IMR-90 (cell line): ENCODE results near the gene CASP9. TPM values are rescaled to one million over a fixed set of nuclear protein-coding genes. Genes with fewer than 3 reads are reported as not detected.
A peak's percentile ranks its signal among the peaks of the same experiment; 100 is the strongest.

Experiments used
- ATAC-seq: fragments of 200-7000 bp; cut with Tn5 transposase; 2 replicates; pipeline ENCODE4 v1.9.1; 2020; ENCODE audit warnings: low read depth, mild to moderate bottlenecking, moderate library complexity
- BruUV-seq: library from RNA; stranded (reverse); fragments of 400-500 nt; replicated peaks from 2 replicates; lab custom pipeline; 2021; lab: Mats Ljungman, UMichigan
- CTCF ChIA-PET: fragments of 300-600 bp; formaldehyde crosslinking; extraction: SDS; loops from one replicate; lab custom pipeline; 2021; ENCODE audit warnings: antibody characterized with exemption; lab: Yijun Ruan, JAX
- POLR2A ChIA-PET: fragments of 300-600 bp; sonication (Branson Sonifier 250); formaldehyde crosslinking; loops from one replicate; lab custom pipeline; 2022; ENCODE audit warnings: antibody characterized with exemption; ENCODE audit not compliant: unreplicated experiment; lab: Charles Lee
- DNase-seq: peaks from one replicate; pipeline ENCODE4 v3.0.0; 2013
- H2AFZ ChIP-seq: replicated peaks from 2 replicates; pipeline ENCODE3; 2013; ENCODE audit warnings: low read length, mild to moderate bottlenecking; ENCODE audit not compliant: poor library complexity
- H2AK5ac ChIP-seq: 2 replicates; pipeline ENCODE4 v1.6.1; 2013; ENCODE audit warnings: low read depth, low read length, inconsistent platforms
- H2AK9ac ChIP-seq: replicated peaks from 2 replicates; pipeline ENCODE3; 2013; ENCODE audit warnings: mild to moderate bottlenecking, low read depth, low read length, moderate library complexity; ENCODE audit not compliant: poor library complexity
- H2BK120ac ChIP-seq: 2 replicates; pipeline ENCODE4 v1.6.1; 2013; ENCODE audit warnings: low read depth, low read length, inconsistent platforms
- H2BK15ac ChIP-seq: 3 replicates; pipeline ENCODE4 v1.6.1; 2013; ENCODE audit warnings: low read depth, low read length, inconsistent platforms
- H2BK20ac ChIP-seq: 2 replicates; pipeline ENCODE4 v1.6.1; 2013; ENCODE audit warnings: low read depth, mild to moderate bottlenecking, inconsistent platforms, low read length, moderate library complexity
- H2BK5ac ChIP-seq: 2 replicates; pipeline ENCODE4 v1.6.1; 2013; ENCODE audit warnings: mild to moderate bottlenecking, low read depth, low read length, inconsistent platforms; ENCODE audit not compliant: poor library complexity, severe bottlenecking
- H3K14ac ChIP-seq: replicated peaks from 2 replicates; pipeline ENCODE4 v1.6.1; 2013; ENCODE audit warnings: low read depth, low read length, inconsistent platforms
- H3K18ac ChIP-seq: 2 replicates; pipeline ENCODE4 v1.6.1; 2013; ENCODE audit warnings: low read depth, low read length, control low read depth
- H3K23ac ChIP-seq: 2 replicates; pipeline ENCODE4 v1.6.1; 2013; ENCODE audit warnings: low read depth, low read length, inconsistent platforms
- H3K27ac ChIP-seq: 2 replicates; pipeline ENCODE4 v1.5.1; 2013; ENCODE audit warnings: mild to moderate bottlenecking, control low read depth, low read length; ENCODE audit not compliant: insufficient read depth
- H3K27me3 ChIP-seq: 2 replicates; pipeline ENCODE4 v1.6.1; 2013; ENCODE audit warnings: low read length; ENCODE audit not compliant: control insufficient read depth, insufficient read depth
- H3K36me3 ChIP-seq: 2 replicates; pipeline ENCODE4 v1.6.1; 2013; ENCODE audit warnings: low read length, mixed read lengths; ENCODE audit not compliant: control insufficient read depth, insufficient read depth
- H3K4ac ChIP-seq: 2 replicates; pipeline ENCODE4 v1.6.1; 2013; ENCODE audit warnings: low read depth, low read length, inconsistent platforms
- H3K4me1 ChIP-seq: 2 replicates; pipeline ENCODE4 v1.6.1; 2013; ENCODE audit warnings: low read length, mixed read lengths; ENCODE audit not compliant: control insufficient read depth, insufficient read depth
- H3K4me2 ChIP-seq: 2 replicates; pipeline ENCODE4 v1.6.1; 2013; ENCODE audit warnings: low read depth, mild to moderate bottlenecking, control low read depth, low read length, moderate library complexity
- H3K4me3 ChIP-seq: 2 replicates; pipeline ENCODE4 v1.5.1; 2013; ENCODE audit warnings: low read depth, mild to moderate bottlenecking, control low read depth, low read length, moderate library complexity; ENCODE audit not compliant: insufficient read depth
- H3K56ac ChIP-seq: 2 replicates; pipeline ENCODE4 v1.6.1; 2013; ENCODE audit warnings: low read length, inconsistent platforms; ENCODE audit not compliant: insufficient read depth; ENCODE audit errors: extremely low read depth
- H3K79me1 ChIP-seq, 2 experiments: 2 replicates each; pipeline ENCODE4 v1.6.1; 2013; ENCODE audit warnings: low read length in 2 of 2, inconsistent platforms in 1 of 2, low read depth in 1 of 2
- H3K9ac ChIP-seq: 2 replicates; pipeline ENCODE4 v1.6.1; 2013; ENCODE audit warnings: low read depth, low read length, control low read depth
- H3K9me1 ChIP-seq: 2 replicates; pipeline ENCODE4 v1.6.1; 2013; ENCODE audit warnings: low read length, inconsistent platforms; ENCODE audit not compliant: insufficient read depth
- H3K9me3 ChIP-seq: 2 replicates; pipeline ENCODE4 v1.6.1; 2013; ENCODE audit warnings: low read length; ENCODE audit not compliant: control insufficient read depth, insufficient read depth
- H4K20me1 ChIP-seq: 2 replicates; pipeline ENCODE4 v1.6.1; 2013; ENCODE audit warnings: low read length, inconsistent platforms; ENCODE audit not compliant: insufficient read depth
- H4K5ac ChIP-seq: 2 replicates; pipeline ENCODE4 v1.6.1; 2013; ENCODE audit warnings: mild to moderate bottlenecking, low read depth, low read length, control low read depth
- H4K8ac ChIP-seq, 2 experiments: 2 replicates each; pipeline ENCODE4 v1.6.1; 2013; ENCODE audit warnings: low read depth in 2 of 2, low read length in 2 of 2, control low read depth in 1 of 2, inconsistent platforms in 1 of 2
- H4K91ac ChIP-seq: 2 replicates; pipeline ENCODE4 v1.6.1; 2013; ENCODE audit warnings: low read depth, low read length, inconsistent platforms; ENCODE audit not compliant: insufficient read depth
- BHLHE40 ChIP-seq: fragments of 150-350 bp; IDR thresholded peaks from 2 replicates; pipeline ENCODE4 v1.6.1; 2016; ENCODE audit warnings: mild to moderate bottlenecking, low read depth, low read length
- CEBPB ChIP-seq: IDR thresholded peaks from 2 replicates; pipeline ENCODE4 v1.6.1; 2012; ENCODE audit warnings: low read depth, low read length, improper control_type of control experiment
- CHD1 ChIP-seq: IDR thresholded peaks from 2 replicates; pipeline ENCODE4 v1.6.1; 2012; ENCODE audit warnings: low read depth, low read length, improper control_type of control experiment
- FOS ChIP-seq: fragments of 150-350 bp; IDR thresholded peaks from 2 replicates; pipeline ENCODE4 v1.6.1; 2016; ENCODE audit warnings: low read depth, low read length
- MAFK ChIP-seq: IDR thresholded peaks from 2 replicates; pipeline ENCODE4 v1.6.1; 2012; ENCODE audit warnings: low read depth, low read length, improper control_type of control experiment
- MAZ ChIP-seq: IDR thresholded peaks from 2 replicates; pipeline ENCODE4 v1.6.1; 2012; ENCODE audit warnings: low read depth, mild to moderate bottlenecking, low read length, improper control_type of control experiment, moderate library complexity, borderline replicate concordance
- MXI1 ChIP-seq: IDR thresholded peaks from 2 replicates; pipeline ENCODE4 v1.6.1; 2012; ENCODE audit warnings: low read depth, mild to moderate bottlenecking, low read length, moderate library complexity, borderline replicate concordance
- NFE2L2 ChIP-seq: fragments of 150-350 bp; IDR thresholded peaks from 2 replicates; pipeline ENCODE4 v1.6.1; 2016; ENCODE audit warnings: low read depth, mild to moderate bottlenecking, low read length
- POLR2A ChIP-seq: IDR thresholded peaks from 2 replicates; pipeline ENCODE4 v1.6.1; 2012; ENCODE audit warnings: mild to moderate bottlenecking, low read depth, low read length
- RAD21 ChIP-seq: IDR thresholded peaks from 2 replicates; pipeline ENCODE4 v1.6.1; 2012; ENCODE audit warnings: low read length, improper control_type of control experiment
- RCOR1 ChIP-seq: IDR thresholded peaks from 2 replicates; pipeline ENCODE4 v1.6.1; 2012; ENCODE audit warnings: mild to moderate bottlenecking, low read length, improper control_type of control experiment; ENCODE audit not compliant: insufficient replicate concordance
- RFX5 ChIP-seq: IDR thresholded peaks from 2 replicates; pipeline ENCODE4 v1.8.0; 2012; ENCODE audit warnings: low read depth, mild to moderate bottlenecking, low read length, moderate library complexity
- SMC3 ChIP-seq: fragments of 150-350 bp; IDR thresholded peaks from 2 replicates; pipeline ENCODE4 v1.6.1; 2016; ENCODE audit warnings: low read depth, mild to moderate bottlenecking, antibody characterized with exemption, low read length, moderate library complexity
- WGBS, 2 experiments: methylation state at CpG; one replicate each; pipeline versions ENCODE4 v1.1.5 to v1.1.7; 2013; ENCODE audit warnings: missing lambda C conversion rate in 2 of 2; ENCODE audit not compliant: insufficient read length in 1 of 2; ENCODE audit errors: extremely low coverage in 2 of 2; 5-methylcytosine and 5-hydroxymethylcytosine counted together
- dilution Hi-C: fragments of 300-500 bp; cut with HindIII; formaldehyde crosslinking; loops from one replicate; pipeline ENCODE4 v1.14.3; 2018; ENCODE audit warnings: low sequenced_read_pairs; ENCODE audit not compliant: unreplicated experiment
- in situ Hi-C: fragments of 300-500 bp; cut with MboI; formaldehyde crosslinking; loops from 3 replicates; pipeline ENCODE4 v1.14.3; 2019; ENCODE audit warnings: low sequenced_read_pairs, inconsistent platforms, mixed read lengths
- intact Hi-C: fragments of 100-400 bp; cut with micrococcal nuclease; formaldehyde crosslinking; loops from 2 replicates; pipeline ENCODE4 v1.10.0; 2022
- polyA plus RNA-seq, 3 experiments: library from polyadenylated mRNA; depleted of rRNA; stranded (reverse); fragments of >200 nt; gene quantifications; 2 replicates each; pipeline ENCODE4 v1.2.3, GENCODE V29; 2012; ENCODE audit warnings: low replicate concordance in 1 of 3
- total RNA-seq: library from RNA; depleted of rRNA; stranded (reverse); fragments of >200 nt; gene quantifications from 2 replicates; pipeline ENCODE4 v1.2.3, GENCODE V29; 2012
- TF ChIP-seq, protein P1 (sequence below): conservative IDR thresholded peaks from 2 replicates; pipeline ENCODE4 v1.5.1; 2012; ENCODE audit warnings: mild to moderate bottlenecking, low read depth, low read length, improper control_type of control experiment
- TF ChIP-seq, protein P2 (sequence below): fragments of 150-350 bp; IDR thresholded peaks from 2 replicates; pipeline ENCODE4 v1.6.1; 2017; ENCODE audit warnings: mild to moderate bottlenecking, antibody characterized with exemption, low read length, low read depth
- TF ChIP-seq, protein P3 (sequence below): fragments of 150-350 bp; IDR thresholded peaks from 2 replicates; pipeline ENCODE4 v1.6.1; 2016; ENCODE audit warnings: low read depth, mild to moderate bottlenecking, low read length, moderate library complexity, borderline replicate concordance

The CASP9 gene
- total and polyA plus RNA-seq, 2 of the 4 experiments (the other 2 are of a cell fraction) = 7.0 to 8.3 TPM

DNA sequence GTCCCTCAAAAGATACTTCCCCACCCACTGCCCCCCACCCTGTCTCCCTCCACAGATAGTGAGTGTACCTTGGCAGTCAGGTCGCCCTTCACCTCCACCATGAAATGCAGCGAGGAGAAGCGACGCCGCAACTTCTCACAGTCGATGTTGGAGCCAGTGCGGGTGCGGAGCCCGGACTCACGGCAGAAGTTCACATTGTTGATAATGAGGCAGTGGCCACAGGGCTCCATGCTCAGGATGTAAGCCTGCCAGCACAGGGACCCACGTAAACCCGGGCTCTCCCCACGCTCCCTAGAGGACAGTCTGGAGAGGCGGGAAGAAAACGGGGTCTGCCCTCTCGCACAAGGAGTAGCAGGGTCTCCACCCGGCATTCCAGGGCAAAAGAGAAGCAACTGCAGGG, 17.2 kb downstream of the CASP9 start:
- H3K9ac ChIP-seq = no peak overlapping the region
- POLR2A ChIA-PET = no interaction called here
- H3K27ac ChIP-seq = no peak overlapping the region
- WGBS, 2 experiments = 94% methylated on average over 11 of the region's 17 CpGs; no CpG with 5 or more reads in 1 of the 2 experiments
- no peak overlapping the region for H2BK15ac ChIP-seq
- no peak overlapping the region for H4K5ac ChIP-seq
- H3K14ac ChIP-seq = no peak overlapping the region
- intact Hi-C loops (no loop called here), dilution Hi-C loops (no loop called here), in situ Hi-C loops (loop anchor here (10.0 kb wide), 1 partner anchor 192 kb away; no protein-coding TSS in a partner anchor)
- peak overlapping the region; percentile 37 for H2AK9ac ChIP-seq
- no peaks in the 10 kb centered on the region for H3K27me3 ChIP-seq
- H3K36me3 ChIP-seq = peaks cover 8% of the 10 kb centered on the region; the same call in 1 of the 2 replicates
- H3K79me1 ChIP-seq = no peaks in the 10 kb centered on the region
- no peak overlapping the region for H3K4ac ChIP-seq
- ATAC-seq (no peak), DNase-seq (no peak)
- no peak overlapping the region for H3K4me2 ChIP-seq
- H3K4me3 ChIP-seq = no peak overlapping the region
- BruUV-seq = no TSS peak
- H3K4me1 ChIP-seq = no peaks in the 10 kb centered on the region; the same call in 1 of the 2 replicates
- CTCF ChIA-PET = no interaction called here
- H2AK5ac ChIP-seq = no peak overlapping the region
- no peak overlapping the region for H2BK20ac ChIP-seq
- no peak overlapping the region for H2BK120ac ChIP-seq
- no peak overlapping the region for H4K8ac ChIP-seq
- TF ChIP-seq MAZ (no peak), RAD21 (no peak), FOS (no peak), RCOR1 (no peak), RFX5 (no peak), CHD1 (no peak), SMC3 (no peak), NFE2L2 (no peak), MAFK (no peak), POLR2A (no peak), BHLHE40 (no peak), MXI1 (no peak), CEBPB (no peak)
- TF ChIP-seq, protein P1, sequence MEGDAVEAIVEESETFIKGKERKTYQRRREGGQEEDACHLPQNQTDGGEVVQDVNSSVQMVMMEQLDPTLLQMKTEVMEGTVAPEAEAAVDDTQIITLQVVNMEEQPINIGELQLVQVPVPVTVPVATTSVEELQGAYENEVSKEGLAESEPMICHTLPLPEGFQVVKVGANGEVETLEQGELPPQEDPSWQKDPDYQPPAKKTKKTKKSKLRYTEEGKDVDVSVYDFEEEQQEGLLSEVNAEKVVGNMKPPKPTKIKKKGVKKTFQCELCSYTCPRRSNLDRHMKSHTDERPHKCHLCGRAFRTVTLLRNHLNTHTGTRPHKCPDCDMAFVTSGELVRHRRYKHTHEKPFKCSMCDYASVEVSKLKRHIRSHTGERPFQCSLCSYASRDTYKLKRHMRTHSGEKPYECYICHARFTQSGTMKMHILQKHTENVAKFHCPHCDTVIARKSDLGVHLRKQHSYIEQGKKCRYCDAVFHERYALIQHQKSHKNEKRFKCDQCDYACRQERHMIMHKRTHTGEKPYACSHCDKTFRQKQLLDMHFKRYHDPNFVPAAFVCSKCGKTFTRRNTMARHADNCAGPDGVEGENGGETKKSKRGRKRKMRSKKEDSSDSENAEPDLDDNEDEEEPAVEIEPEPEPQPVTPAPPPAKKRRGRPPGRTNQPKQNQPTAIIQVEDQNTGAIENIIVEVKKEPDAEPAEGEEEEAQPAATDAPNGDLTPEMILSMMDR = no peak
- TF ChIP-seq, protein P2, sequence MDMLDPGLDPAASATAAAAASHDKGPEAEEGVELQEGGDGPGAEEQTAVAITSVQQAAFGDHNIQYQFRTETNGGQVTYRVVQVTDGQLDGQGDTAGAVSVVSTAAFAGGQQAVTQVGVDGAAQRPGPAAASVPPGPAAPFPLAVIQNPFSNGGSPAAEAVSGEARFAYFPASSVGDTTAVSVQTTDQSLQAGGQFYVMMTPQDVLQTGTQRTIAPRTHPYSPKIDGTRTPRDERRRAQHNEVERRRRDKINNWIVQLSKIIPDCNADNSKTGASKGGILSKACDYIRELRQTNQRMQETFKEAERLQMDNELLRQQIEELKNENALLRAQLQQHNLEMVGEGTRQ = no peak
- TF ChIP-seq, protein P3, sequence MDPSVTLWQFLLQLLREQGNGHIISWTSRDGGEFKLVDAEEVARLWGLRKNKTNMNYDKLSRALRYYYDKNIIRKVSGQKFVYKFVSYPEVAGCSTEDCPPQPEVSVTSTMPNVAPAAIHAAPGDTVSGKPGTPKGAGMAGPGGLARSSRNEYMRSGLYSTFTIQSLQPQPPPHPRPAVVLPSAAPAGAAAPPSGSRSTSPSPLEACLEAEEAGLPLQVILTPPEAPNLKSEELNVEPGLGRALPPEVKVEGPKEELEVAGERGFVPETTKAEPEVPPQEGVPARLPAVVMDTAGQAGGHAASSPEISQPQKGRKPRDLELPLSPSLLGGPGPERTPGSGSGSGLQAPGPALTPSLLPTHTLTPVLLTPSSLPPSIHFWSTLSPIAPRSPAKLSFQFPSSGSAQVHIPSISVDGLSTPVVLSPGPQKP = no peak
- H2BK5ac ChIP-seq = no peak overlapping the region
- no peak overlapping the region for H3K23ac ChIP-seq
- no peak overlapping the region for H3K18ac ChIP-seq
- H4K20me1 ChIP-seq = no peaks in the 10 kb centered on the region
- H3K9me1 ChIP-seq = no peaks in the 10 kb centered on the region
- no peaks in the 10 kb centered on the region for H3K9me3 ChIP-seq
- no peak overlapping the region for H2AFZ ChIP-seq
- no peak overlapping the region for H4K91ac ChIP-seq
- H3K56ac ChIP-seq = no peak overlapping the region
